ENCODE data around the gene INF2.
"Not testable (repeated sequence)": the region's sequence is repeated elsewhere in the genome, so short reads cannot be mapped to it uniquely, and the experiment has no call there.

GRCh38 chr14:104666523-104666895 is 22.9 kb upstream of the INF2 start:
- TF ChIP-seq CTCF (IDR thresholded peaks at IDR 0.05; ENCODE audit: low read length); EZH2 (IDR thresholded peaks at IDR 0.05; ENCODE audit: borderline replicate concordance, low read length): not testable (repeated sequence)
